IPS-18c (cell line): ENCODE results near the gene SLC6A2.
"Not testable (repeated sequence)": the region's sequence is repeated elsewhere in the genome, so short reads cannot be mapped to it uniquely, and the experiment has no call there.

Experiments used
- H3K4me3 ChIP-seq: 2 replicates; pipeline ENCODE4 v1.7.0; 2013; ENCODE audit warnings: low read depth, mild to moderate bottlenecking, low read length, moderate library complexity; ENCODE audit not compliant: insufficient read depth
- H3K9me3 ChIP-seq: one replicate; pipeline ENCODE4 v1.6.1; 2013; ENCODE audit warnings: mild to moderate bottlenecking, low read length, moderate library complexity; ENCODE audit not compliant: control insufficient read depth, insufficient read depth

SLC6A2 gene

DNA sequence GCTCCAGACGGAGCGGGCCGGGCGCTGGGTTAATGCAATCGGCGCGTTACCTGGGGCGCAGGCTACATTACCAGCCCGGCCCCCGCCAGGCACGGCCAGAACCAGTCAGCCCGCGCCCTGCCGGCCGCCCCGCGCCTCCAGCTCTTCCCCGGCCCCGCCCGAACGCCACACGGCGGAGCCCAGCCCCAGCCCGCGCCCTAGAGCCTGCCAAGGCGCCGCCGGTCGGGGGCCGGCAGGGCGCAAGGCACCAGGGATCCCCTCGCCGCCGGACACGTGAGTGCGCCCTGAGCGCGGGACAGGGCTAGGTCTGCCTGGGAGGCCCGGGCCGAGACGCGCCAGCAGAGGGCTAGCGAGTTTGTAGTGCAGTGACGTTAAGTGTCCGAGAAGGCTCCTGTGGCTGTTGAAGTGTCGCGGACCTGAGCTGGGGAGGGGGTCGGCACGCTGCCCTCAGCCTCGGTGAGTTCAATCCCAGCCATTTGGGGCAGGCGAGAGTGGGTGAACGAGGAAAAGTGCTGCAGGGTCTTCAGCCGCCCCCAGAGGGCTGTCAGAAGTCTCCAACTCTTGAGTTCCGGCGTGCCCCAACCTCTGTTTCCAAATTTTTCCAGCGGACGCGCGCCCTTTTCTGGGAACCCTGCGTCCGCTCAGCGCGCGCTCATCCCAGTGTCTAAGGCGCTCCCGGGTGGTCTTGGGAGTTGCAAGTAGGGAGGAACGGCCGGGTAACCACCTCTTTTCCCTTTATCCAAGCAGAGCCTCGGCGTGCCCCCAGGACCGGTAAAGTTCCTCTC is at the start of gene SLC6A2:
TSS of gene SLC6A2 (plus strand) at position 92 of the 785 bp plus-strand sequence. CDS start 707 bp downstream, outside the sequence.
- H3K9me3 ChIP-seq, result peaks cover 2% of the 10 kb centered on the region
- peak within 1 kb of the TSS; percentile 61 for H3K4me3 ChIP-seq

GRCh38 chr16:55613613-55614335 is 42.0 kb upstream of the SLC6A2 start:
- H3K9me3 ChIP-seq, result no peaks in the 10 kb centered on the region
- H3K4me3 ChIP-seq, result no peak overlapping the region

DNA sequence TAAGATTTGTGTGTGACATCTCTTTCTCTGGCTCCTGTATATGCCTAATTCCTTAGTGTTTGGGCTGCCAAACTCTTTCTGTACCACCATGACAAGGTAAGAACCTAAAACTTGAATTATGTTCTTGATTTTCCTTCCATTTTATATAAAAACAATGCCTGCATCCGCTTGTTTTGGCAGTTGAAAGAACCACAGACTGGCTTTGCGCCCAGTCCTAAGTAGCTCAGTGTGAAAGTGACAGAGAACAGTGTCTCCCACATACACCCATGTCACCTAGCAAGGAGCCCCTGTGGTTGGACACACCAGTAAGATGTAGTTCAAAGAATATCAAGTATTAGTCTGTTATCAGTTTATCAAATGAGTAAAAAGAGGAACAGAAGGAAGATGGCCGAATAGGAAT is 40.7 kb upstream of the SLC6A2 start:
- Histone ChIP-seq H3K4me3 (no peak overlapping the region), H3K9me3 (no peaks in the 10 kb centered on the region)

DNA sequence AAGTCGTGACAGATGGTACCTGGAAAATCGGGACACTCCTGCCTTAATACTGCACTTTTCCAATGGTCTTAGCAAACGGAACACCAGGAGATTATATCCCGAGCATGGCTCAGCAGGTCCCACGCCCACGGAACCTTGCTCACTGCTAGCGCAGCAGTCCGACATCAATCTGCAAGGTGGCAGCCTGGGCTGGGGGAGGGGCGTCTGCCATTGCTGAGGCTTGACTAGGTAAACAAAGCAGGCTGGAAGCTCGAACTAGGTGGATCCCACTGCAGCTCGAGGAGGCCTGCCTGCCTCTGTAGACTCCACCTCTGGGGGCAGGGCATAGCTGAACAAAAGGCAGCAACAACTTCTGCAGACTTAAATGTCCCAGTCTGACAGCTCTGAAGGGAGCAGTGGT is 40.1 kb upstream of the SLC6A2 start:
- not testable (repeated sequence) for H3K4me3 ChIP-seq, H3K9me3 ChIP-seq

DNA sequence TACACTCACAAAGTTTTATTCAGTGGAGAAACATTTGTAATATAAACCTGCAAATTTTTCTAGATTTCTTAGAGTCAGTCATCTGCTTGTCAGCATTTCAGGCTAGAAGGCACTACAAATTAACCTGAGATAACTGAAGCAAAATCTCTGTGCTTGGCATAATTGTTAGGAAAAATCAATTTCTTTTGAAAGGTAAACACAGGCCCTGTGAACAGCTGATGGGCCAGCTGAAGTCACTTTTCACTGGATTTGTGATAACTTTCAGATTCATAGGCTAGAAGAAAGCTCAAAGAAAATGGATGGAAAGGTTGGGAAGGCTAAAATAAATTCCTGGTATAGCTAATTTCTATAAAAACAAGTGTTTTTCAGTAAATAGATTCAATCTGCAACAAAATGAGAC is 34.0 kb upstream of the SLC6A2 start:
- Histone ChIP-seq H3K4me3 (no peak overlapping the region), H3K9me3 (no peaks in the 10 kb centered on the region)

GRCh38 chr16:55622272-55622671 is 33.5 kb upstream of the SLC6A2 start:
- no peaks in the 10 kb centered on the region for H3K9me3 ChIP-seq
- no peak overlapping the region for H3K4me3 ChIP-seq

- no peaks in the 10 kb centered on the region for H3K9me3 ChIP-seq
- no peak overlapping the region for H3K4me3 ChIP-seq
Observed at GRCh38 chr16:55622930-55623561, 32.7 kb upstream of the SLC6A2 start.

DNA sequence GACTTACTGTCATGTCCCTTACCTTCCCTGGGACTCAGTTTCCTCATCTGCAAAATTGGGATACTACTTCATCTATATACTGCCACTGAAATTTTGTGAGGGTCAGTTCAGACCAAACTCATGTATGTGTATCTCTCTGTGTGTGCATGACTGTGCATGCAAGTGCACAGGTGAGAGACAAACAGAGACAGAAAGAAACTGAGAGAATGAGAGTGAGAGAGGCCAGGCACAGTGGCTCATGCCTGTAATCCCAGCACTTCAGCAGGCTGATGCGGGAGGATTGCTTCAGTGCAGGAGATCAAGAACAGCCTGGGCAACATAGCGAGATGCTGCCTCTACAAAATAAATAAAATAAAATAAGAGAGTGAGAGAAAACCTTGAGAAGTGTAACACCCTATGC is 32.1 kb upstream of the SLC6A2 start:
- Histone ChIP-seq H3K4me3 (no peak overlapping the region), H3K9me3 (peaks cover 2% of the 10 kb centered on the region)

GRCh38 chr16:55624696-55625095 is 31.1 kb upstream of the SLC6A2 start:
- Histone ChIP-seq H3K4me3 (no peak overlapping the region), H3K9me3 (peaks cover 4% of the 10 kb centered on the region)

DNA sequence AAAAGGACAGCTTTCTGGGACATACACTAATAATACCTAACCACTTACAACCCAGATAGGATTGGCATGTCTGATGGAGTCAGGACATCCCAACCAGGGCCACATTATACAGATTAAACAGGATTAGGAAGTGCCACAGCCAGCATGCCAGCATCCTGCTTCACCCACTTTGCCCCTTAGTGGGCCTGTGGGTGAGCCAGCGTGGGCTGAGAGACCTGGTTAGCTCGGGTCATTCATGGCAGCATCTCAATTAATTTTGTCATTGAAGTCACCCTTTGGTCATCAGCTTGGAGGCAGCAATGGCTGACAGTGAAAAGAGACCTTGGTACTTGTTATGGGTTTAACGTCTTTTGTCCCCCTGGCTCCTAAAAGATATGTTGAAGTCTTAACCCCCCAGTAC is 29.9 kb upstream of the SLC6A2 start:
- Histone ChIP-seq H3K4me3 (no peak overlapping the region), H3K9me3 (peaks cover 5% of the 10 kb centered on the region)

GRCh38 chr16:55628306-55628968 is 27.4 kb upstream of the SLC6A2 start:
- peaks cover 5% of the 10 kb centered on the region for H3K9me3 ChIP-seq

DNA sequence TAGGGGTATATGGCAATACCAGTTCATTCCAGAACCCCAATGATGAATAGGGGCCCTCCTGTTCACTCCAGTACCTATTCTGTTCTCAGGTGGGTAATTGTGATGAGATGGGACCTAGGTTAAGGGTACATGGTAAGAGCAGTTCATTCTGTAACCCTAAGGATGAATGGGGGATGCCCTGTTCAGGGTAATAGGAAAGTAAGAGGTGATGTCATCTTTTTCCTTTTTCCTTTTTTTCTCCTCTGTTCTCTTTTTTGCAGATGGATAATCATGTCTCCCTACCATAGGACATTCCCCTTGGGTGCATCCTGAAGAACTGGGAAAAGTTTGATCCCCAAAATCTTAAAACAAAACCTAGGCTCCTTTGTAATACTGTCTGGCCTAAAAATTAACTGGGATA is 25.0 kb upstream of the SLC6A2 start:
- Histone ChIP-seq H3K9me3 (peaks cover 5% of the 10 kb centered on the region), H3K4me3 (no peak overlapping the region)

More at GRCh38 chr16:55628306-55628968, 27.4 kb upstream of the SLC6A2 start:
- no peak overlapping the region for H3K4me3 ChIP-seq

DNA sequence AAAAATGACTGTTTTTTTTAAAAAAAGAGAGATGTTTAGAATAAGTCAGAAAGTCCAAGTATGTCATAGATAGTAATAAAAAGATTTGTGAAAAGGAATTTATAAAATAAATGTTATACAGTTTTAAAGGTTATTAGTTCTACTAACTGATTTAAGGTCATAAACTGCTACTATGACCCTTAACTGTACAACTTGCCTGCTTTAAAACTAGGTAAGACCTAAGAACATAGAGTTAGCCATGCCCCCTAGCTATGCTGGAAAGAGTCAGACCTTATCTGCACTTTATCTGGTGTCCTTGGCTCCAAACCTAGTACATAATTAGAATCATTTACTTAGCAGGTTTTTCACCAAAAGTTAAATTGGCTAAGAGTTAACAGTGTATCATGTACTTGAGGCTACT is 23.5 kb upstream of the SLC6A2 start:
- no peak overlapping the region for H3K4me3 ChIP-seq
- peaks cover 5% of the 10 kb centered on the region for H3K9me3 ChIP-seq

- peaks cover 2% of the 10 kb centered on the region for H3K9me3 ChIP-seq
Observed at GRCh38 chr16:55634193-55634592, 21.6 kb upstream of the SLC6A2 start.

GRCh38 chr16:55638256-55638655 is 17.5 kb upstream of the SLC6A2 start:
- no peaks in the 10 kb centered on the region for H3K9me3 ChIP-seq
- no peak overlapping the region for H3K4me3 ChIP-seq

More at GRCh38 chr16:55634193-55634592, 21.6 kb upstream of the SLC6A2 start:
- H3K4me3 ChIP-seq, result no peak overlapping the region

GRCh38 chr16:55640701-55641327 is 15.0 kb upstream of the SLC6A2 start:
- H3K9me3 ChIP-seq, result no peaks in the 10 kb centered on the region
- no peak overlapping the region for H3K4me3 ChIP-seq

- H3K9me3 ChIP-seq, result no peaks in the 10 kb centered on the region
Observed at GRCh38 chr16:55641430-55642056, 14.2 kb upstream of the SLC6A2 start.

More at GRCh38 chr16:55641430-55642056, 14.2 kb upstream of the SLC6A2 start:
- H3K4me3 ChIP-seq, result no peak overlapping the region
